ENCODE measurements around the gene DAPK3.
"Not testable (repeated sequence)": the region's sequence is repeated elsewhere in the genome, so short reads cannot be mapped to it uniquely, and the experiment has no call there.

The DAPK3 gene

DNA sequence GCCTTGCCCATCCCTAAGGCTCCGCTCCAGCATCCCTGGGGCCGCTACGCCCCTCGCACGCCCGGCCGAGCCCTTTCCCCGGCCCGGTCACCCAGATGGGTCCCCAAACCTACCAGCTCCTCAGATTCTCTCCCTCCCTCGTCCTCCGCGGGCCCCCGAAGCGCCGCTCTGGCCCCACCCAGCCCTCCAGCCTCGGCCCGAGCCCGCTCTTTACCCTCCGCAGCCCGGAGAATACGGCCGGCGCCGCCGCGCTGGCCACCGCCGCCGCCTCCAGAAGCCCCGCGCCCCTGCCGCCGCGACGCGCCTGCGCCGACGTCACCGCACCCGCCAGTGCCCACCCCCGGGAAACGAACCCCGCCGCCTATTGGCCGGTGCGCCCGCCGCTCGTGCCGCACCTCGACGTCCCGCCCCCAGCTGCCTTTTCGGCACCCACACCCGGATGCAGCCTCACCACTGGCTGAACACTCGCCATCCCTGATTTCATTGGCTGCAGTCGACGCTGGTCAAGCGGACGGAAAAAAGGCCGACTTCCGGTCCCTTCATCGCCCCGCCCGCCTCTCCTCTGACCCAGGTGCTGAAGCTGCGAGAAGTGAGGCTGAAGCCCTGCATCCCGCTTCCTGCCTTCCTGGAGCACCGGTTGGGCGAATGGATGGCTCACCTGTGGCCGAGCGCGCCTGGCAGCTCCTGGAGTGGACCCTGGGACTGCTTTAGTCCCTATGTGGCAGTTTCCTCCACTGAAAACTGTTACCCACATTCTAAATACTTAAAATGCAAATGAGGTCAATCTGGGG is at the start of gene DAPK3:
Gene DAPK3, minus strand, starts transcription at position 292 of the 791 bp plus-strand sequence. CDS start 1,364 bp downstream, outside the sequence.
- peak; percentile 99 for DNase-seq

DNA sequence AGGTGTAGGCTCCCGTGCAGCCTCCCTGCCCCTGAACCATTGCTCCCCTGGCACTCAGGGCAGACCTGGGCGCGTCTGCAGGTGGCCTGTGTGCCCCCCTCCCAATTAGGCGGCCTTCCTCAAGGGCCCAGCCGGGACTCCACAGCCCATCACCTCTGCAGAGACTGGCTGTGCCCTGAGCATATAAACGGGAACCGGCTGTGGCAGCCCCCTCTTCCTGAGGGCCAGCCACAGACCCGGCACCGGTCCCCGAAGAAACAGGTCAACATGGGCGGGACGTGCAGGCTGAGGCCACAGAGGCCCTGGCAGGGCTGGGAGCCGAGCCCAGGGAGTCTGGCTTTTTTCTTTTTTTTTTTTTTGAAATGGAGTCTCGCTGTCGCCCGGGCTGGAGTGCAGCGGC is 48.7 kb upstream of the DAPK3 start:
- no peak for DNase-seq

DNA sequence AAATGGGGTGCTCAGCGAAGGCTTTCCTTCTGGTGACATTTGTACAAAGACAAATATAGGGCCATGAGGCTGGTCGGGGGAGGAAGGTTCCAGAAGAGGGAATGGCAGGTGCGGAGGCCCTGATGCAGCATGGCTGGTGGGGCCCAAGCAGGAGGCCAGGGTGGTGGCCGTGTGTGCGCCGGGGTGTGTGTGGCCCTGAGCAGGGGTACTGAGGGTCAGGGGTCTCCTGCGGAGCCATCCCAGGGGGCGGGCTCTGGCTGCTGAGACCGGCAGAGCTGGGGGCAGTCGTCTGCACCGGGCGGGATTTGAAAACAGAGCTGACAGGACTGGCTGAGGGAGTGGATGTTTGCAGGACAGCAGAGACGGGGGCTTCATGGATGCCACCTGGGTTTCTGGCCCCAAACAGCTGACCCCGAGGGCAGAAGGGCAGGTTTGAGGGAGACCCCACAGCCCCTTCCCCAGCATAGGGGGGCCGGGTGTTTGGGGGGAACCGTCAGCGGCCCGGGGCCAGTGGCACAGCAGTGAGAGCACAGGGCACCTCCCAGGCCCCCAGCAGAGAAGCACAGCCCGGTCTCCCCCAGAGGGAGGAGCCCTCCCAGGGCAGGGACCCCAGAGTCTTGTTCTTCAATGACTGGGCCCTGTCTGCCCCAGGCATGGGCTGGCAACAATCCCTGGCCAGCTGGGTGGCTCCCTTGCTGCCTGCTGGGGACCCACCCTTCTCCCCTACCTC is 48.0 kb upstream of the DAPK3 start:
- no peak for DNase-seq

DNA sequence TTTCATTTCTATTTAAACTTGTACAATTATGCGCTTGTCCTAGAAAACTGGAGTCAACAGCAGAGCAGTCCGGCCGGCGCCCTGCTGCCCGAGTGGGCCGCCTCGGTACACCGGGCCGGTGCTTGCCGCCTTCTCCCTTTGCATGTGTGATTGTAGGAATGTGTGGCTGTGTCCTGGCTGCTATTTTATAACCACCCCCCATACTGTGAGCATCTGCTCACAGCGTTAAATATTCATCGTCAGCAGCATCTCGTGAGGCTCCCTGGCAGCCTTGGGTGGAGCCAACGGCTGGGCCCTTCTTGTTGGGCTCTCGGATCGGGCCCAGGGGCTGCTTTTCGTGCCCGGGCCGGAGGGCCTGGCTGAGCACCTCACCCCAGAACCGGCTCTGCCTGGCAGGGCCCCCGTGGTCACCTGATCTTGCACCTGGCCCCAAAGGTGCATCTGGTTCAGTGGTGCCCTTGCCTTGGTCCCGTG is 47.3 kb upstream of the DAPK3 start:
- DNase-seq: no peak

DNA sequence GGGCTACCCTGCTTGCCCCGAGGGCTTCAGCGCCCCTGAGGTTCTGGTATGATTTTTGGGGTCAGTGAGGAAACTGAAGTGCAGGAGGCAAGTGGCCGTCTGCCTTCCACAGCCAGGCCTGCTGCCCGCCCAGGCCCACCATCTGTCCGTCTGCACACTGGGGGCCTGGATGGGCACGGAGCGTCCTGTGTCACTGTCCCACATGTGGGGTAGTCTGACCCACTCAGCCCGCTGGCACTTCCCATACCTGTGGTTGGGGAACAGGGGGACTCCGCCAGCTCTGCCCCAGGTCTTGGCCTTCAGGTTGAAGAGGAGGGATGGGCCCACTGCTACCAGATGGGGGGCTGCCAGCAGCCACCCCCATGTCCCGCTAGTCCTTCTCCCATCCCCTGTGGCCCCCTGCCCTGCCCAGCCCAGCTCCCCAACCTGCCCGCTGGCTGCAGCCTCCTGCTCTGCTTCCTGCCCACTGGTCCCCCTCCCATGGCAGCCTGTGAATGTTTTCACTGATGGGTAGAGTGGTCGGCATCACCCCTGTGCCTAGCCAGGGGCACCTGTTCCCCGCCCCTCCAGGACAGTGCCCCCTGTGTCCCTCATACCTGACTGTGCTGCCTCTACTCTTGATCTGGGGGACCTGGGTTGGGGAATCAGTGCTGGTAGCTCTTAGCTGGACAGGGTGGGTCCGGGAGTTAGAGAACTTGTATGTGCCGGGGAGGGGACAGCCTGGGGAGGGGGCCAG is 46.2 kb upstream of the DAPK3 start:
- DNase-seq: no peak

DNA sequence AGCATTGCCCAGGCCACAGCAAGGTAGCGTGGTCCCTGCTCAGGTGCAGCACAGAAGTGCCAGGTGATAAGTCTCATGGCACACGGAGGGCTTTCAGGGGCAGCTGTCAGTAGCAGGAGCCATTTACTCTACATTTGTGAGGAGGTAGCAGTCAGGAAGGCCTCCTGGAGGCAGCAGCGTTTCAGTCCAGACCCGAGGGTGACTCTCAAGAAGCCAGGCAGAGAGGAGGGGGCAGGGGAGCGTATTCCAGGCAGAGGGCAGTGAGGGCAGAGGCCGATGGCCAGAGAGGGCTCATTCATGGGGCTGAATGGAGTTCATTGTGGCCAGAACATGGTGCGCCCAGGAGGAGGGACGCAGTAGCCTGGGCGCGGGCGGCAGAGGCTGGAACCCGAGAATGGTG is 45.6 kb upstream of the DAPK3 start:
- no peak for DNase-seq

DNA sequence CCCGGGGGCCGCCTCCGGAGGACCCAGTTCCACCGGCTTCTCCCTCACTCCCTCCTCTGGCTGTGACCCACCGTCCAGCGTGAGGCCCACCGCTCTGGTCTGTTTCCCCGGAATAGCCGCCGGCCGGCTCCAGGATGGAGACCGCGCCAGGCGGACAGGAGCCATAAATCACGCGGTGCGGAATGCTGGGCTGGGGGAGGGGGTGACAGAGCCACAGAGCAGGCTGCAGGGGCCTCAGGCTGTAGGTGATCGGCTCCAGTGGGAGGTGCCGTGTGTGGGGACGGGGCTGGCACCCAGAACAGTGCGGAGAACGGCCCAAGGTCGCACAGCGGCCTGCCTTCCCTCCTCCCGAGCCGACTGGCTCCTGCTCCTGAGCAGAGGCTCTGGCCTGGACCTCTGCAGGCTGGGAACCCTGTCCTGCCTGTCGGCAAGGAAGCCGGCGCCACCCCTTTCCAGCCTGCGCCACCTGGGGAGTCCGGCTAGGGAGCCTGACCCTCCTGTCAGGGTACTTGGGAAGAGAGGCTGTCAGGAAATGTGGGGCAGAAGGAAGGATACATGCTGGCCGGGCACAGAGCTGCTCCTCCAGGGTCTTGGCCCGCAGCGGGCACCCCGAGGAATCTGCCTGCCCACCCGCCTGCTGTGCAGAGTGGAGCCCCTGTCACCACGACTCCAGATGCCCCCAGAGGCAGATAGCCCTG is 45.0 kb upstream of the DAPK3 start:
- no peak for DNase-seq

DNA sequence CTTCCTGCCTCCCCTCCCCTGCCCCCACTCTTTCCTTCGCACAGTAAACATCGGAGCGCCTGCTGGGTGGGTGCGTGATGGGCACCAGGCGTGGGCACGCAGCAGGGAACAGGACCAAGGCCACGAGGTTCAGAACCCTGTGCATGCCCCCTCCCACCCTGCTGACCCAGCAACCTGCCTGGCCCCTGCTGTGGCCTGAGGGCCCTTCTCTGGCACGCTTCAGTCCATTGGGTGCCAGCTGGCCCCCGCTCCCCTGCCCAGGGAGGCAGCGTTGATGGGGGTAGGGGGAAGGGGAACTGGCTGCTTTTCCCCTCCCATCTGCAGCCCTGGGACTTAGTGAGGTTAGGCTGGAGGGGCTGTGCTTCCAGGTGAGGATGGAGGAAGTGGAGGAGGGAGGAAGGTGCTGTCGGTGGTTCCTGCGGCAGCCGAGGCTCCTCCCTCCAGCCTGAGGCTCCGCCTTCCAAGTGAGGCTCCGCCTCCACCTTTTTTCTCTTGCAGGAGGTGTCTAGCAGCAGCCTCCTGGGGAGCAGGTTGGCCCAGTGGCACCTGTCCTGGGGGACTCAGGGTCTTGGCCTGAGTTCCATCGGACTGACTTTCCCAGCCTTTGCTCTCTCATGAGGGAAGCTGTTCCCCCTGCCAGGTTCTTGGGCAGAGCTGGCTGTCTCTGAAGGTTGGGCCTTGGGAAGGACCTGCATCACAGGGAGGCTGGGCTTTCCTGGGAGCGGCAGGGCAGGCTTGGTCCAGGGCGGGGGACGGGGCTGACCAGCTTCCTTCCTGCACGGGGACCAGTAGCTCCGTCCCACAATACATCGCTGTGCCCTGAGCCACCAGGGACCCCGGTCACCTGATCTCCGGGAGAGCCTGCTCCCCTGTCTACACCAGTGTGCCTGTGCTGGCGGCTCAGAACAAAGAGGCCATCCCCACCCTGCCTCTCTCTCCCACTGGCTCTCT is 43.9 kb upstream of the DAPK3 start:
- DNase-seq: peak; percentile 44

DNA sequence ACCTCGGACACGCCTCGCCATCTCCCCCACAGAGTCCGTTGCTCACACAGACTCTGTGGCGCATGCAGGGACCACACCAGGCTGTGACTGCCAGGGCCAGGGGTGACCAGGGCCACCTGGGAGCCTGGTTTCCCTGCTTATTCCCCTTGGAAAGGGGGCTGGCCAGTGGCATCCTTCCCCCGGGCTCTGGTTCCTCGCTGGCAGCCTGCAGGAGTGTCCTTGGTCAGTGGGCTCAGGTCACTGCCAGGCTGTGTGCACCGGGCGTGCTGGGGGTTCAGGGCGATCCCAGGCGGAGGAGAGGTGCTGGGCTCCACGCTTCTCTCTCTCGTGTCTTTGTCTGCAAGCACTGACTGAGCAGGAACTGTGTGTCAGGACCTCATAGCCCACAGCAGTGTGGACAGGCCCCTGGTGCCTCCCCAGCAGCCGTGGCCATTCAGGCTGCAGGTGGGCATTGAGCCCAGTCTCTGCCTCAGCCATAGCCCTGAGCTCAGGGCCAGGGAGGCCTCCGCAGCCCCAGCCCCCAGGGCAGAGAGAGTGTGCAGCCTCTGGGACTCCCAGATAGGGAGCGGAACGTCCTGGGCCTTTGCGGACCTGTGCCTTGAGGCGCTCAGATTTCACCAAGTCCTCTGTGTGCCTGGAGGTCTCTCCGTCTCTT is 43.1 kb upstream of the DAPK3 start:
- DNase-seq: no peak

DNA sequence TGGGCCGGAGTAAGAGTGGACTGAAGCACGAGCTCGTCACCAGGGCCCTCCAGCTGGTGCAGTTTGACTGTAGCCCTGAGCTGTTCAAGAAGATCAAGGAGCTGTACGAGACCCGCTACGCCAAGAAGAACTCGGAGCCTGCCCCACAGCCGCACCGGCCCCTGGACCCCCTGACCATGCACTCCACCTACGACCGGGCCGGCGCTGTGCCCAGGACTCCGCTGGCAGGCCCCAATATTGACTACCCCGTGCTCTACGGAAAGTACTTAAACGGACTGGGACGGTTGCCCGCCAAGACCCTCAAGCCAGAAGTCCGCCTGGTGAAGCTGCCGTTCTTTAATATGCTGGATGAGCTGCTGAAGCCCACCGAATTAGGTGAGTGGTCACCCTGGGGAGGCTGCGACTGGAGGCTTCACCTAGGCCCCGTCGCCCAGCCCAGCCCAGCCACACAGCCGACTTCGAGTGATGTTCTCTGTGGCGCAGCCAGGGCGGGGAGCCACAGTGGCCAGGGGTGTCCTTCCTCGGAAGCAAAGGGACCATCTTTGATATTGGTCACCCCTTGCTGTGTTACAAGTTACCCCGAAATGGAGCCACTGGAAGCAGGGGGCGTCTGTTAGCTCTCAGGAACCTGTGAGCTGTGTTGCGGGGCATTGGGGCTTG is 42.2 kb upstream of the DAPK3 start:
- no peak for DNase-seq

DNA sequence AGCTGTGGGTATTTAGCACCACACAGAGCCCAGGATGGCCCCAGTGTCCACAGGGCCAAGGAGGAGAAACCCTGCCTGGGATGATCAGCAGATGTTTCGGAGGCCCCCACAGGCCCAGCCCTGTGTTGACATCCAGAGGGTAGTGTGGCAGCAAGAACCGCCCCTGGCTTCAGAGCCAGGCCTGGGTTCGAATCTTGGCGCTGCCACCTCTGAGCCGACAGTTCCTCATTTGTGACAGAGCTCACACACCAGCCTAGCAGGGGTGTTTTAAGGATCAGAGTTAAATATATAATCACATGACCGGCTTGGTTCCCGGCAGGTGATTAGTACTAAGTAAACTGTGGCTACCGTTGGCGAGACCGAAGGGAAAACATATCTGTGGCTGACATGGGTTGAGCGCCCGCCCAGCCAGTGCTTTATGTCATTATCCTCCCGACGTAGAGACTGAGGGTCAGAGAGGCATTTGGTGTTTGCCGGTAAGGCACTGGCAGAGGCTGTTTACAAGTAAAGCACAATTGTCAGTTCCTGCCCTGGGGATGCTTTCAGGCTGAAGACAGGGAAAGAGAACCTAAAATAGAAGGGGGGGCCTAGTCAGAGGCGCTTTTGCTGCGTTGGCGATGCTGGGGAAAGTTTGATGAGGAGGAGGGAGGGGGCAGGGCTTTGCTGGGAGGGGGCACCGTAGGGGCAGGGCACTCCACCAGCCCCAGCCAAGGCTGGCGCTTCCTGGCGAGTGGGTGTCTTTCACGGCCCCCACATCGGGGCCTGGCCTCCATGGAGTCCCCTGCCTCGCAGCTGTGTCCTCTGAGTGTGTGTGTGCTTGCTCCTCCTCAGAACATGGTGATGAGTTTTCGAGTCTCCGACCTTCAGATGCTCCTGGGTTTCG is 41.4 kb upstream of the DAPK3 start:
- DNase-seq: no peak

DNA sequence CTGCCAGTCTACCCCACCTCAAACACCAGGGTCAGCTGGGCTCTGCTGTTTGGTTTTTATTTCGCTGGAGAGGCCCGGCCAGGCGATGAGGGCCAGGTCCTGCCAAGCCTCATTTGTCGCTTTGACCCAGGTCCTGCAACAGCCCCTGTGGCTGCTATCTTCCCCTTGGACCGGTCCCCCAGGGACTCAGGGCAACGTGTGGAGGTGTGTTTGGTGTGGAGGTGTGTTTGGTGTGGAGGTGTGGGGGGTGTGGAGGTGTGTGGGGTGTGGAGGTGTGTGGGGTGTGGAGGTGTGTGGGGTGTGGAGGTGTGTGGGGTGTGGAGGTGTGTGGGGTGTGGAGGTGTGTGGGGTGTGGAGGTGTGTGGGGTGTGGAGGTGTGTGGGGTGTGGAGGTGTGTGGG is 40.5 kb upstream of the DAPK3 start:
- DNase-seq: not testable (repeated sequence)

DNA sequence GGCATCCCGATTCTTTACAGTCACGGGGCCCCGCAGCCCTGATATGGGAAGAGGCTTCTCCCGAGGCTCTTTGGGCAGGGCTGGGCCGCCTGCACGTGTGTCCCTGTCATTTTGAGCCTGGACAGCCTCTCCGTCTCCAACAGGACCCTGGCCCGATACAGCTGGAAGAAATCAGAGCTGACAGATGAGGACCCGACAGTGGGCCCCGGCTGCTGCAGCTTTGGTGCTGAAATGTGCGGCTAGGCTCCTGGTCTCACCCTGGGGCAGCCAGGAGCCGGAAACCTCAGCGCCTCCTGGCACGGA is 39.9 kb upstream of the DAPK3 start:
- DNase-seq: no peak

DNA sequence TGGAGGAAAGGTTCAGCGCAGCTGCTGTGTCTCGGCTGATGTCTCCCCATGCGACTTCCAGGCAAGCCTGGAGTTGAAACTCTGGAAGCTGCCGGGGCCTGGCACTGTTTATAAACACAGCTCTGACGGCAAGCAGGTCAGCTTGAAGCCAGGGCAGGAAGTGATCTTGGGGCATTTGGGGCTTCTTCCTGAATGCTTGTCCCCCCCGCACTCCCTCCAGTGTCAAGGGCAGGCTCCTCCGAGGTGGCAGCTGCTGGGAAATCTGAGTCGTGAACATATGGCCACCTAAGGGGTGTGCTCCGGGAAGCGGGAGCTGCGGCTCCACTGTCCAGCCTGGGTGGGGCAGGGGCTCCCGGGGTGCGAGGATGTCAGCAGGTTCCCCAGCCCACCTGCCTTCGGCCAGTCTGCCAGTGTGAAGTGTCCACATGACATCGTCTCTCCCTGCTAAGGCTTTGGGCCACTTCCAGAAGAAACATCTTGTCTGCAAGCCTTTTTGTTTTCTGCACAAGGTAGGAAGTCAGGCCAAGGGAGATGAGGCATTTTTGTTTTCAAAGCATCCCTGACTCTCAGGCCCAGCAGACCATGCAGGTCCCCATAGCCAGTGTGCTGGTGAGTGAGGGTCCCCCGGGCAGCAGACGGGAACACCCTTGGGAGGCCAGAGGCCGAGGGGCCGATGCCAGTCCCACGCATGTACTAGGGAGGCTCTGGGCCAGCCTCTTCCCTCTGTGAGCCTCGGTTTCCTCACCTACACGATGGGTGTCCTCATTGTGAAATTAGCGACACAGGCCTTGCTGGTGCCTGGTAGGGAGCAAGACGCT is 39.3 kb upstream of the DAPK3 start:
- DNase-seq: no peak

DNA sequence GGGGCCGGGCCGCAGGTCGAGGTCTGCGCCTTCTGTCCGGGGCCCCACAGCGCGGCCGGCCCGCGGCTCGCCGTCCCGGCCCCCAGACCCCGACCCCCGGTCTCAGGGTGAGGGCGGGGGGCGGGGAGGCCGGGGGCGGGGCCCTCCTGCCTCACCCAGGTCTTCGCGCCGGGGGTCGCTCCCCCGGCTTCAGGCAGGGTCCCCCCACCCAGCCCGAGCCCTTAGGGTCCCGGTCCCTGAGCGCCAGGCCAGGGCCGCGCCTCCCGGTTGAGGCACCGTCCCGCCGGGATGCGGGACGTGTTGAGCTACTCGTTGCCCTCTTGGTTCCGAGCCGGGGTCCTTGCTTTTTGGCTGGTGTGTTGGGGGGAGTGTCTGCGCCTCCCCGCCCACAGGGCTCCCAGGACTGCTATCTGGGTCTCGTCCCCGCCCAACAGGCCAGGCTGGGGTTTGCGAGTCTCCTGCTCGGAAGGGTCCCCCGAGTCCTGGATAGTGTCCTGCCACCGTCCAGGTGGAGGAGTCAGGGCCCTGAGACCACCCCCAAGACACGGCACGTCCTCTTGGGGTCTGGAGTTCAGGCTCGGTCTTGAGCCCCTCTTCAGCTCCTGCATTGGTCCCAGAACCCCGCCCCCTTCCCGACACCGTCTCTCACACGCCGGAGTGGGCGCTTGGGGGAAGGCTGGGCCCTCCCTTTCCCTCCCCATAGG is 37.1 kb upstream of the DAPK3 start:
- peak; percentile 39 for DNase-seq

DNA sequence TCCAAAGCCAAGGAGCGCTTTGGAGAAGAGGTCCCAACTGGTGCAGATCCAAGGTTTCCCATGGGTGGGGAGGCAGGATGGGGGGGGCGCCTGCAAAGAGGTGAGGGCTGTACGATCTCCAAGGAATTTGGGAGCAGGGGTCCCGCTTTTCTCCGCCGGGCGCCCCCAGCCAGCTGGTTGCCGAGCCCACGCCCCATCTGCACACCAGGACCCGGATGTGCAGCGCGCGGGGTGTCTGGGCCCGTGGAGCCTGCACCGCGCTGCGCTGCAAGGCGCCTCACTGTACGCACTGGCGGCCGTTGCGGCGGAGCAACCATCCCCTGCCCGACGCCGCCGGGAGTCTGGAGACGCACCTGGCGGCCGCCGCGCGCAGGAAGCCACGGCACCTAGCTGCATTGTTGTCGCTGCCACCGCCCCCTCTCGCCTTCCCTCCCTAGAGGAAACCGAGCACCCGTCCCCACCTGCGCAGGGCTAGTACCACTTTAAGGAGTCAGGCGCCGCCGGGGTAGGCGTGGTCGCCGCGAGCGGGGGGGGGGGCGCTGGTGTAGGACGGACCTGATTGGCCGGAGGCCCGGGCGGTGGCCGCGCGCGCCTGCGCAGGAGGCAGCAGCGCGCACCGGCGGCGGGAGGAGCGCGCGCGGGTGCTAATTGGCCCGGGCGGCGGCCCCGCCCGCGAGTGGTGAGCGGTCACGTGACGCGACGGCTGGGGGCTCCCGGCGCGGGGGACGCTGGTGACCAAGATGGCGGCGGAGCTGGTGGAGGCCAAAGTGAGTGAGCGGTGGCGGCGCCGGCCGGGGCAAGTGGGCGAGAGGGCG is 36.3 kb upstream of the DAPK3 start, which contains the start of gene PIAS4:
Gene PIAS4, plus strand, starts transcription at position 716 of the 815 bp plus-strand sequence. Its CDS starts 25 bp downstream, at position 741.
- peak; percentile 97 for DNase-seq

DNA sequence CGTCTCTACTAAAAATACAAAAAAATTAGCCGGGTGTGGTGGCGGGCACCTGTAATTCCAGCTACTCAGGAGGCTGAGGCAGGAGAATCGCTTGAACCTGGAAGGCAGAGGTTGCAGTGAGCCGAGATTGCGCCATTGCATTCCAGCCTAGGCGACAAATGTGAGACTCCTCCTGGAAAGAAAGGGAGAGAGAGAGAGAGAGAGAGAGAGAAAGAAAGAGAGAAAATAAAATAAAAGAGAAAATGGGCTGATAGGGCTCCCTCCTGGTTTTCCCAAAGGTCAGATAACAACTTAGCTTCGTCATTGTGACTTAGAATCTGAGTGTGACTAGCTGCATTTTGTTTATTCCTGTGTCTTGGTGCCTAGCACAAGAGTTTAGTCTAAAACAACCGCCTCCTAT is 34.5 kb upstream of the DAPK3 start:
- DNase-seq: not testable (repeated sequence)

Measured in activated CD4-positive, alpha-beta T cell treated with anti-CD3 and anti-CD28 coated beads, Interleukin-2, Interleukin-6, amounts not matched to agents 100 ng/mL and 50 ng/mL, durations not matched to agents 16 hours and 8 hours (primary cell).